ENCODE data around the gene SKP1. TPM values are rescaled to one million over a fixed set of nuclear protein-coding genes. Genes with fewer than 3 reads are reported as not detected.
"Not testable (repeated sequence)": the region's sequence is repeated elsewhere in the genome, so short reads cannot be mapped to it uniquely, and the experiment has no call there.

The SKP1 gene
- total RNA-seq, 1 experiment from 2014 or later: 348 TPM

DNA sequence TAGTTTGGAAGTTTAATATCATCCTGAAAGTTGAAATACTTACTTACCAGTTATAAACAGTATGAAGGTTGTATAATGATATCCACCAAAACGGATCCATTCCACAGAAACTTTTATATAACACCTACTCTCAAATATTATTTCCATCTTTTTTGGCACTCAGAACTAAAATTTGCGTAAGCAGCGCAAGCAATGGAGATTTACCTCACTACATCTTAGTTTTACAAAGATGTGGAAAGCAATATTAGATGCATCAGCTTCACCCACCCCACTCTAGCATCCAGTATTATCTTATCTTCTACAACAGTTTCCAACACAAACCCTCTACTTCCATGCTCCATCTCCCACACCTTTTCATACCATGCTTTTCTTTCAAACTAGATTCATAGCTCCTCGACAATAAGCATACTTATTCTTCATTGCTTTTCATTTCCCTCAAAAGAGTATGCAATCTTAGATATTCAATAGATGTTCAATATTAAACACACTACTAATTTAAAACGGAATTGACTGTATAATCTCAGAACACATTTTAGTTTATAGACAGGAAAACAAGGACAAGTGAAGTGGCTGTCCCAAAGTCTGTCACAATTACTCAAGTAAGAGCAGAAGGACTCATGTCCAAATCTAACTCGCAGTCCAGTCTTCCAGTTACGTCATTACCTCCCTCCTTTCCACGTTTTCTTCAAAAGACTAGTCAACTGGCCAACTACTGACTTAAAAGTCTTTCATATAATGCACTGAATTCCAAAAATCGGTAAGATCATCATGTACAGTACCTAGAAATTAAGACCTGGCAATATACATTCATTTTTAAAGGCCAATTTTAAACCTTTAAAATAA is 46.9 kb upstream of the SKP1 start:
- Mint-ChIP-seq H3K27ac (peak overlapping the region in 1 of 3 experiments; percentile 53; a peak in 3 of 7 replicates), H3K36me3 (ENCODE audit: insufficient read depth in 1 of 3, low read depth in 3 of 3) (peaks cover 14 to 43% (median 42%) of the 10 kb centered on the region in 3 experiments), H3K4me3 (peak overlapping the region; percentile 97), H3K27me3 (ENCODE audit: low read depth) (no peaks in the 10 kb centered on the region), H3K4me1 (peaks cover 53 to 62% of the 10 kb centered on the region in 2 experiments), H3K9me3 (no peaks in the 10 kb centered on the region; a peak in 1 of 5 replicates)
- Histone ChIP-seq H3K18ac (ENCODE audit: insufficient read length, low read depth, low read length) (no peak overlapping the region), H2BK12ac (ENCODE audit: insufficient read length, low read depth, low read length) (no peak overlapping the region), H2AK5ac (ENCODE audit: insufficient read length, low read length) (no peak overlapping the region), H4K91ac (ENCODE audit: insufficient read length, low read depth, low read length) (no peak overlapping the region), H3K79me1 (ENCODE audit: insufficient read depth, low read depth, low read length, poor library complexity, severe bottlenecking) (peaks cover 2% of the 10 kb centered on the region), H3K56ac (ENCODE audit: insufficient read length, low read depth, low read length) (no peak overlapping the region), H3K4ac (ENCODE audit: low read depth, low read length) (no peak overlapping the region), H3K9me3 (ENCODE audit: control insufficient read depth, low read depth, low read length) (no peaks in the 10 kb centered on the region), H4K5ac (ENCODE audit: insufficient read length, low read depth, low read length) (no peak overlapping the region), H2BK5ac (ENCODE audit: insufficient read length, low read length) (no peak overlapping the region), H3K23ac (ENCODE audit: insufficient read length, low read depth, low read length) (no peak overlapping the region), H3K27me3 (ENCODE audit: insufficient read depth, low read length) (no peaks in the 10 kb centered on the region), H3K9ac (ENCODE audit: extremely low read depth, insufficient read length, low read length) (peak overlapping the region; percentile 99), H3K27ac (ENCODE audit: insufficient read length, low read depth, low read length) (no peak overlapping the region), H2AFZ (ENCODE audit: low read length) (no peak overlapping the region), H4K20me1 (ENCODE audit: control insufficient read depth, insufficient read depth, insufficient read length) (peaks cover 2% of the 10 kb centered on the region), H4K8ac (replicated peaks; ENCODE audit: insufficient read length, low read depth, low read length) (no peak overlapping the region), H2BK20ac (ENCODE audit: low read depth, low read length, poor library complexity, severe bottlenecking) (no peak overlapping the region), H3K79me2 (ENCODE audit: insufficient read depth, low read length) (peaks cover 65% of the 10 kb centered on the region), H2BK15ac (ENCODE audit: low read depth, low read length) (no peak overlapping the region), H3T11ph (ENCODE audit: low read length) (no peak overlapping the region), H2BK120ac (ENCODE audit: low read depth, low read length, poor library complexity, severe bottlenecking) (no peak overlapping the region), H3K14ac (ENCODE audit: insufficient read depth, low read length) (no peak overlapping the region), H3K4me1 (ENCODE audit: insufficient read depth, low read length) (peaks cover 2% of the 10 kb centered on the region; the same call in 1 of the 2 replicates), H3K4me2 (ENCODE audit: insufficient read depth, insufficient read length, low read length) (peak overlapping the region; percentile 80), H3K23me2 (ENCODE audit: insufficient read length, low read depth, low read length, poor library complexity, severe bottlenecking) (peaks cover 8% of the 10 kb centered on the region)
- TF ChIP-seq, protein P1, sequence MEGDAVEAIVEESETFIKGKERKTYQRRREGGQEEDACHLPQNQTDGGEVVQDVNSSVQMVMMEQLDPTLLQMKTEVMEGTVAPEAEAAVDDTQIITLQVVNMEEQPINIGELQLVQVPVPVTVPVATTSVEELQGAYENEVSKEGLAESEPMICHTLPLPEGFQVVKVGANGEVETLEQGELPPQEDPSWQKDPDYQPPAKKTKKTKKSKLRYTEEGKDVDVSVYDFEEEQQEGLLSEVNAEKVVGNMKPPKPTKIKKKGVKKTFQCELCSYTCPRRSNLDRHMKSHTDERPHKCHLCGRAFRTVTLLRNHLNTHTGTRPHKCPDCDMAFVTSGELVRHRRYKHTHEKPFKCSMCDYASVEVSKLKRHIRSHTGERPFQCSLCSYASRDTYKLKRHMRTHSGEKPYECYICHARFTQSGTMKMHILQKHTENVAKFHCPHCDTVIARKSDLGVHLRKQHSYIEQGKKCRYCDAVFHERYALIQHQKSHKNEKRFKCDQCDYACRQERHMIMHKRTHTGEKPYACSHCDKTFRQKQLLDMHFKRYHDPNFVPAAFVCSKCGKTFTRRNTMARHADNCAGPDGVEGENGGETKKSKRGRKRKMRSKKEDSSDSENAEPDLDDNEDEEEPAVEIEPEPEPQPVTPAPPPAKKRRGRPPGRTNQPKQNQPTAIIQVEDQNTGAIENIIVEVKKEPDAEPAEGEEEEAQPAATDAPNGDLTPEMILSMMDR (conservative IDR thresholded peaks at IDR 0.05): no peak
- WGBS (ENCODE audit: extremely low coverage, insufficient read length, low lambda C conversion rate): no CpG with 5 or more reads among the region's 9 CpGs
- no peak for DNase-seq

DNA sequence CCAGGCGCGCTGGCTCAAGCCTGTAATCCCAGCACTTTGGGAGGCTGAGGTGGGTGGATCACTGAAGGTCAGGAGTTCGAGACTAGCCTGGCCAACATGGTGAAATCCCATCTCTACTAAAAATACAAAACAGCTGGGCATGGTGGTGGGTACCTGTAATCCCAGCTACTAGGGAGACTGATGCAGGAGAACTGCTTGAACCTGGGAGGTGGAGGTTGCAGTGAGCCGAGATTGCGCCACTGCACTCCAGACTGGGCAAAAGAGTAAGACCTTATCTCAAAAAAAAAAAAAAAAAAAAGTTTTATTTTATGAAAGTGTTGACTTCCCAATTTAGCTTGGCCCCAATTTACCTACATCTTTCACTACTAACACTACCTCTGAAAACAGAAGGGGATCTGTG is 44.9 kb upstream of the SKP1 start:
- not testable (repeated sequence) for H3K56ac ChIP-seq (ENCODE audit: insufficient read length, low read depth, low read length); H3K4me2 ChIP-seq (ENCODE audit: insufficient read depth, insufficient read length, low read length); H2BK5ac ChIP-seq (ENCODE audit: insufficient read length, low read length); H2BK20ac ChIP-seq (ENCODE audit: low read depth, low read length, poor library complexity, severe bottlenecking); H4K8ac ChIP-seq (replicated peaks; ENCODE audit: insufficient read length, low read depth, low read length); H2BK15ac ChIP-seq (ENCODE audit: low read depth, low read length); H3T11ph ChIP-seq (ENCODE audit: low read length); DNase-seq; H3K79me1 ChIP-seq (ENCODE audit: insufficient read depth, low read depth, low read length, poor library complexity, severe bottlenecking); H2AFZ ChIP-seq (ENCODE audit: low read length); H2BK12ac ChIP-seq (ENCODE audit: insufficient read length, low read depth, low read length); H3K4me1 ChIP-seq (ENCODE audit: insufficient read depth, low read length); H2BK120ac ChIP-seq (ENCODE audit: low read depth, low read length, poor library complexity, severe bottlenecking); H3K4ac ChIP-seq (ENCODE audit: low read depth, low read length); H3K9me3 Mint-ChIP-seq; H3K23me2 ChIP-seq (ENCODE audit: insufficient read length, low read depth, low read length, poor library complexity, severe bottlenecking); H3K23ac ChIP-seq (ENCODE audit: insufficient read length, low read depth, low read length); H3K9me3 ChIP-seq (ENCODE audit: control insufficient read depth, low read depth, low read length); H3K14ac ChIP-seq (ENCODE audit: insufficient read depth, low read length); H4K20me1 ChIP-seq (ENCODE audit: control insufficient read depth, insufficient read depth, insufficient read length); H3K18ac ChIP-seq (ENCODE audit: insufficient read length, low read depth, low read length); H3K9ac ChIP-seq (ENCODE audit: extremely low read depth, insufficient read length, low read length); H2AK5ac ChIP-seq (ENCODE audit: insufficient read length, low read length); H4K91ac ChIP-seq (ENCODE audit: insufficient read length, low read depth, low read length); H4K5ac ChIP-seq (ENCODE audit: insufficient read length, low read depth, low read length); H3K27ac ChIP-seq (ENCODE audit: insufficient read length, low read depth, low read length); H3K27me3 ChIP-seq (ENCODE audit: insufficient read depth, low read length); H3K27me3 Mint-ChIP-seq (ENCODE audit: low read depth)
- H3K36me3 Mint-ChIP-seq (ENCODE audit: insufficient read depth in 1 of 3, low read depth in 3 of 3): peaks cover 18 to 44% (median 42%) of the 10 kb centered on the region in 3 experiments
- peak overlapping the region in 1 of 2 experiments; percentile 18; a peak in 1 of 5 replicates for H3K4me3 Mint-ChIP-seq
- peaks cover 80% of the 10 kb centered on the region for H3K79me2 ChIP-seq (ENCODE audit: insufficient read depth, low read length)
- H3K27ac Mint-ChIP-seq: peak overlapping the region in 1 of 3 experiments; percentile 64; a peak in 2 of 7 replicates
- H3K4me1 Mint-ChIP-seq: peaks cover 48 to 51% of the 10 kb centered on the region in 2 experiments
- no CpG with 5 or more reads among the region's 5 CpGs for WGBS (ENCODE audit: extremely low coverage, insufficient read length, low lambda C conversion rate)
